HepG2 (cell line): ENCODE results near the gene PTPA. TPM values are rescaled to one million over a fixed set of nuclear protein-coding genes. Genes with fewer than 3 reads are reported as not detected.
A peak's percentile ranks its signal among the peaks of the same experiment; 100 is the strongest.

ENCODE experiments used
- CBFB ChIP-seq: sonication (generic); formaldehyde crosslinking; IDR thresholded peaks from 2 replicates; pipeline ENCODE4 v1.4.0; 2020; ENCODE audit warnings: missing genetic modification reagents
- E2F5 ChIP-seq: sonication (generic); formaldehyde crosslinking; conservative IDR thresholded peaks from 2 replicates; pipeline ENCODE4 v1.4.0; 2020; ENCODE audit warnings: missing genetic modification reagents
- ESRRA ChIP-seq: sonication (generic); formaldehyde crosslinking; IDR thresholded peaks from 2 replicates; pipeline ENCODE4 v1.5.1; 2020; ENCODE audit warnings: mild to moderate bottlenecking, low read depth, missing genetic modification reagents
- GATAD1 ChIP-seq: IDR thresholded peaks from 2 replicates; pipeline ENCODE4 v1.6.1; 2016; ENCODE audit warnings: missing genetic modification reagents, missing compliant biosample characterization
- GATAD2A ChIP-seq: IDR thresholded peaks from 2 replicates; pipeline ENCODE4 v1.6.1; 2016
- ISL2 ChIP-seq: sonication (generic); formaldehyde crosslinking; IDR thresholded peaks from 2 replicates; pipeline ENCODE4 v1.5.0; 2020; ENCODE audit warnings: missing genetic modification reagents
- KDM6A ChIP-seq: IDR thresholded peaks from 2 replicates; pipeline ENCODE4 v1.6.1; 2016; ENCODE audit warnings: low read depth
- MIER3 ChIP-seq: IDR thresholded peaks from 2 replicates; pipeline ENCODE4 v1.6.1; 2016; ENCODE audit warnings: missing compliant biosample characterization, borderline replicate concordance
- MTA1 ChIP-seq: sonication (generic); formaldehyde crosslinking; IDR thresholded peaks from 2 replicates; pipeline ENCODE4 v1.4.0; 2020; ENCODE audit warnings: missing genetic modification reagents, mild to moderate bottlenecking, borderline replicate concordance
- MYPOP ChIP-seq: sonication (generic); formaldehyde crosslinking; IDR thresholded peaks from 2 replicates; pipeline ENCODE4 v1.8.1; 2023; ENCODE audit warnings: mild to moderate bottlenecking, moderate library complexity, missing genetic modification reagents
- NFE2L2 ChIP-seq: fragments of 150-350 bp; IDR thresholded peaks from 2 replicates; pipeline ENCODE4 v1.6.1; 2014; ENCODE audit warnings: low read length
- PLSCR1 ChIP-seq: sonication (generic); formaldehyde crosslinking; IDR thresholded peaks from 2 replicates; pipeline ENCODE4 v1.5.0; 2020; ENCODE audit warnings: missing genetic modification reagents, mild to moderate bottlenecking, borderline replicate concordance
- SCMH1 ChIP-seq: sonication (generic); formaldehyde crosslinking; IDR thresholded peaks from 2 replicates; pipeline ENCODE4 v1.9.0; 2021; ENCODE audit warnings: missing genetic modification reagents, mild to moderate bottlenecking, borderline replicate concordance
- SNAPC4 ChIP-seq: sonication (generic); formaldehyde crosslinking; IDR thresholded peaks from 2 replicates; pipeline ENCODE4 v1.4.0; 2020; ENCODE audit warnings: mild to moderate bottlenecking, missing genetic modification reagents
- TERF1 ChIP-seq: sonication (generic); formaldehyde crosslinking; IDR thresholded peaks from 2 replicates; pipeline ENCODE4 v1.8.0; 2022; ENCODE audit warnings: mild to moderate bottlenecking, missing genetic modification reagents, moderate library complexity
- TFE3 ChIP-seq: IDR thresholded peaks from 2 replicates; pipeline ENCODE4 v1.6.1; 2016
- ZC3H4 ChIP-seq: sonication (generic); formaldehyde crosslinking; IDR thresholded peaks from 2 replicates; pipeline ENCODE4 v1.4.0; 2020; ENCODE audit warnings: missing genetic modification reagents, borderline replicate concordance
- ZKSCAN5 ChIP-seq: sonication (generic); formaldehyde crosslinking; IDR thresholded peaks from 2 replicates; pipeline ENCODE4 v1.5.1; 2020; ENCODE audit warnings: mild to moderate bottlenecking, missing genetic modification reagents
- ZMAT5 ChIP-seq: sonication (generic); formaldehyde crosslinking; IDR thresholded peaks from 2 replicates; pipeline ENCODE4 v1.5.0; 2020; ENCODE audit warnings: mild to moderate bottlenecking, low read depth, missing genetic modification reagents, borderline replicate concordance
- ZNF746 ChIP-seq: sonication (generic); formaldehyde crosslinking; IDR thresholded peaks from 2 replicates; pipeline ENCODE4 v1.8.0; 2022; ENCODE audit warnings: mild to moderate bottlenecking, missing genetic modification reagents
- polyA plus RNA-seq, 8 experiments: library from polyadenylated mRNA; depleted of rRNA in 3 of 8; stranded (reverse) in 7 of 8; unstranded in 1 of 8; fragments of >200 nt; fragmentation: Illumina TruSeq in 4 of 8; extraction: Trizol in 4 of 8; gene quantifications; 2 replicates each; pipeline versions ENCODE4 v1.2.1 to v1.2.3, GENCODE V29; 2011 to 2016; ENCODE audit warnings: low read depth in 4 of 8, missing spikeins in 1 of 8, mixed read lengths in 1 of 8; ENCODE audit not compliant: insufficient read depth in 1 of 8
- total RNA-seq, 5 experiments: library from RNA; depleted of rRNA; stranded (reverse); fragments of >200 nt; fragmentation: Illumina TruSeq; extraction: Trizol; gene quantifications; 2 replicates each; pipeline ENCODE4 v1.2.3, GENCODE V29; 2016; ENCODE audit warnings: low read depth in 1 of 5

Gene PTPA
- total and polyA plus RNA-seq, 2 of the 13 experiments (the other 11 are each of a cell fraction or from before 2014, with no cell fraction given): 79.3 to 105 TPM

GRCh38 chr9:129064499-129064908 lies 46.7 kb upstream of the PTPA start (continued):
- TF ChIP-seq TERF1 (CRISPR knock-in tag): no peak
- peak; percentile 83 for TF ChIP-seq GATAD2A (CRISPR knock-in tag)
- TF ChIP-seq MYPOP (CRISPR knock-in tag): peak; percentile 84
- peak; percentile 43; the same call in 1 of the 2 replicates for TF ChIP-seq GATAD1 (CRISPR knock-in tag)
- peak; percentile 93; the same call in 1 of the 2 replicates for TF ChIP-seq MTA1 (CRISPR knock-in tag)
- no peak for TF ChIP-seq E2F5 (CRISPR knock-in tag)
- TF ChIP-seq ZMAT5 (CRISPR knock-in tag): no peak
- no peak for TF ChIP-seq ZC3H4 (CRISPR knock-in tag)
- no peak for TF ChIP-seq SNAPC4 (CRISPR knock-in tag)
- peak; percentile 92 for TF ChIP-seq ESRRA
- TF ChIP-seq PLSCR1: no peak
- peak; percentile 63; the same call in 1 of the 2 replicates for TF ChIP-seq KDM6A (CRISPR knock-in tag)
- TF ChIP-seq ISL2: peak; percentile 60
- peak; percentile 64; the same call in 1 of the 2 replicates for TF ChIP-seq TFE3 (CRISPR knock-in tag)
- 0 out of 2 replicates have a peak, but pooled peaks have one; percentile 41 for TF ChIP-seq CBFB
- TF ChIP-seq ZNF746 (CRISPR knock-in tag): peak; percentile 58; the same call in 1 of the 2 replicates
- peak; percentile 36; the same call in 1 of the 2 replicates for TF ChIP-seq MIER3 (CRISPR knock-in tag)
- no peak for TF ChIP-seq ZKSCAN5 (CRISPR knock-in tag)
- TF ChIP-seq SCMH1: no peak
- TF ChIP-seq NFE2L2: no peak; the same call in 1 of the 2 replicates
